ENCODE measurements around the gene KIAA0319L. TPM values are rescaled to one million over a fixed set of nuclear protein-coding genes. Genes with fewer than 3 reads are reported as not detected.

KIAA0319L gene
- total RNA-seq, 2 donors from 2014 or later = 62.5 to 95.0 TPM

DNA sequence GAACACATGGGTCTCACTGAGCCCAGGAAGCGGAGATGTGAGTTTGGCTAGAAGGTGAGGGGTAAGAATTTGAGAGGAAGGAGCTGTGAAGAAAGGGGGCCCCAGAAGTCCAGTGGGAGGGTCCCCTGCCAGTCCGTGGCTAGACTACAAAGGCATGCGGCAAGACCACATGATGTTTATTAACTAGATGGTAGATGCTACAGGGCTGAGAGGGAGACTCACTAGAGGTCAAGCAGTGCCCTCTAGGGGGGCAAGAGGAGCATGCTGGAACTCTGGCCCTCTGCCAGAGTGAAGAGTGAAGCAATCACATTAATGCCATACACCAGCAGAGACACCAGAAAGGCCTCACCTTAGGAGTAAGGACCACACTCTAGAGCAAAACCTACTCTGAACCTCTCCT, 12.2 kb downstream of the KIAA0319L start:
- Histone ChIP-seq H3K4me3 (no peak overlapping the region), H3K4me1 (peaks cover 0 to 47% of the 10 kb centered on the region in 2 donors), H3K9me3 (no peaks in the 10 kb centered on the region), H3K27ac (peak overlapping the region in 1 of 2 donors; percentile 3), H3K36me3 (peaks cover 4% of the 10 kb centered on the region), H3K27me3 (no peaks in the 10 kb centered on the region)
- peak in 1 of 2 donors; percentile 56 for TF ChIP-seq CTCF (IDR thresholded peaks at IDR 0.05)
- DNase-seq (ENCODE audit: low spot score) = no peak

DNA sequence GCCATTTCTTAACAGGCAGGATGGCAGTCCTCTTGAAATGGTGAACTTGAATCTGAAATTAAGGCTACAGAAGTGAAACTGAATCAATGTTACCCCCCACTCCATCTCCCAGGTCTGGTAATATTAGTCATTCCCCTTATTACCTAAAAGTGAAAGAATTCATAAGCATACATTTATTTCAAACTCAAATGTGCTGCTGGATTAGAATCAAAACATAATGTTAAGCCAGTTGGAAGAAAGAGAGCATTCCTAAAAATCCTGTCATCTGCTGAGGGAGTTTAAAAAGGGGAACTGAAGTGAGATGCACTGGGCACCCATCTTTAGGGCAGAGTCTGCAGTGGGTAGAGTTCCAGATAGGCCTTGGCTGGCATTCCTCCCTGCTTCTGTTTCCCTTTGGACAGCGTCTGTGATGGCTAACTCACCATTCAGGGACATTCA, 17.4 kb downstream of the KIAA0319L start:
- Histone ChIP-seq H3K9me3 (no peaks in the 10 kb centered on the region), H3K4me3 (no peak overlapping the region), H3K4me1 (peaks cover 0 to 66% of the 10 kb centered on the region in 2 donors), H3K27me3 (no peaks in the 10 kb centered on the region), H3K27ac (peak overlapping the region; percentile 57 to 87), H3K36me3 (no peaks in the 10 kb centered on the region)
- no peak for DNase-seq (ENCODE audit: low spot score)
- no peak for TF ChIP-seq CTCF (IDR thresholded peaks at IDR 0.05)

DNA sequence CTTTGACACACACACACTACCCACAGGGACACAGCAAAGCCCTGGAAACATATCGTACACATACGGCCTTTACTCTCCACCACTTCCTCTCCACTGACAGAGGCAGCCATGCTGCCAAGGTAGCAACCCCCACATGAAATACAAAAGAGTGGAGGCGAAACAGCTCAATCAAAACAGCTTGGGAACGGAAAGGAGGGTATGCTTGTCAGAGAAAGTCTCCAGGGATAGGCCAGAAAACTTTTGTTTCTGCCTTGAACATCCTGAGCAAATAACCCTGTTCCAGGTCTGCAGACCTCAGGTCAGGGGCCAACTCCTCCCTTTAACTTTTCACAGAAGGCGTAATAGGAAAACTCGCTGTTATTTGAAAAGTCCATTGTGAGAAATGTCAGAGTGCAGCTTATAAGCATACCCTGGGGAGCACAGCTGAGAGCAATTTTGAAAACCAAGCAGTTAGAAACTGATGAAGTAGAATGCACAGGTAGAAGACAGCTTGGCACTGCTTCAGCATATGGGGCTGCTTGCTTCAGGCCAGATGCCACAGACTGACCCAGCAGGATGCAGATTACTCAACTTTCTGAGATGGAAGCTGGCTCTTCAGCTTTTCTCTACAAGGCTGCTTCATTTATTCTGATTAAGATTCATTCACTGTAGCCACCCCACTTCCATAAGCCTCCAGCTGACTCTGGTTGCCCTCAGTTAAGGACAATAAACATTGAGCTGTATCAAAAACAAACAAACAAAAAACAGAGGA, 18.0 kb downstream of the KIAA0319L start:
- H3K27me3 ChIP-seq = no peaks in the 10 kb centered on the region
- no peak for TF ChIP-seq CTCF (IDR thresholded peaks at IDR 0.05)
- peaks cover 0 to 62% of the 10 kb centered on the region in 2 donors for H3K4me1 ChIP-seq
- no peak for DNase-seq (ENCODE audit: low spot score)
- H3K27ac ChIP-seq = peak overlapping the region; percentile 57 to 87
- H3K36me3 ChIP-seq = no peaks in the 10 kb centered on the region
- no peaks in the 10 kb centered on the region for H3K9me3 ChIP-seq
- H3K4me3 ChIP-seq = no peak overlapping the region

DNA sequence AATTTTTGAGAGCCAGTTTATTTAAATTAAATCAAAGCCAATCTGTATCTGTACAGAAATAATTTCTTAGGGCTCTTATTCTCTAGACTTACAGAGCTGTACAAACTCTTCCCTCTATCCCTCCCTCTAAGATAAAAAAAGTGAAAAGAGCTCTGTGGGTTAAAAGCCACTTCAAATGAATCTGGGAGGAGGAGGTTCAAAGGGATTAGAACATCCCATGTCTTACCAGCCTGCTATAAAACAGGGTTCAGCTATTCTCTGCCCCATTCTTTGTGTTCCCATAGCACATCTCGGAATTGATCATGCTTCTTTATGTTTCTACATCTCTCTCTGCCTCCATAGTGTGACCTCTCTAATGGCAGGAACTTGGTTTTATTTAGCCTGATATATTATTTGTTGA, 19.4 kb downstream of the KIAA0319L start:
- peak overlapping the region in 1 of 2 donors; percentile 0 for H3K4me3 ChIP-seq
- no peak for TF ChIP-seq CTCF (IDR thresholded peaks at IDR 0.05)
- H3K27me3 ChIP-seq = no peaks in the 10 kb centered on the region
- no peak for DNase-seq (ENCODE audit: low spot score)
- H3K27ac ChIP-seq = peak overlapping the region; percentile 22 to 87
- H3K9me3 ChIP-seq = no peaks in the 10 kb centered on the region
- H3K4me1 ChIP-seq = peaks cover 0 to 68% of the 10 kb centered on the region in 2 donors
- H3K36me3 ChIP-seq = no peaks in the 10 kb centered on the region

- no peak for DNase-seq (ENCODE audit: low spot score)
- no peak overlapping the region for H3K4me3 ChIP-seq
- H3K9me3 ChIP-seq = no peaks in the 10 kb centered on the region
- peaks cover 0 to 61% of the 10 kb centered on the region in 2 donors for H3K4me1 ChIP-seq
- no peaks in the 10 kb centered on the region for H3K27me3 ChIP-seq
- peak overlapping the region in 1 of 2 donors; percentile 87 for H3K27ac ChIP-seq
- no peak for TF ChIP-seq CTCF (IDR thresholded peaks at IDR 0.05)
- no peaks in the 10 kb centered on the region for H3K36me3 ChIP-seq
These were observed 20.5 kb downstream of the KIAA0319L start for GRCh38 chr1:35536556-35537162.
